Neural crest cell (in vitro differentiated cells): ENCODE data around the gene ETV1. TPM values are rescaled to one million over a fixed set of nuclear protein-coding genes. Genes with fewer than 3 reads are reported as not detected.

Source experiments
- DNase-seq: peaks from one replicate; pipeline ENCODE4 v3.0.0; 2021; ENCODE audit warnings: low read depth, mixed read lengths, low spot score
- H3K27ac Mint-ChIP-seq: one replicate; pipeline ENCODE4 v1.8.0; 2021; ENCODE audit warnings: mild to moderate bottlenecking, mixed read lengths; ENCODE audit not compliant: unreplicated experiment
- H3K27me3 Mint-ChIP-seq: 2 replicates; pipeline ENCODE4 v1.8.0; 2021; ENCODE audit warnings: low read depth, mild to moderate bottlenecking, mixed read lengths
- H3K36me3 Mint-ChIP-seq: 2 replicates; pipeline ENCODE4 v1.8.0; 2021; ENCODE audit warnings: low read depth, mild to moderate bottlenecking, mixed read lengths
- H3K4me1 Mint-ChIP-seq: 2 replicates; pipeline ENCODE4 v1.8.0; 2021; ENCODE audit warnings: mixed read lengths
- H3K4me3 Mint-ChIP-seq: one replicate; pipeline ENCODE4 v1.8.0; 2021; ENCODE audit warnings: mild to moderate bottlenecking, mixed read lengths
- H3K9me3 Mint-ChIP-seq: 2 replicates; pipeline ENCODE4 v1.8.0; 2021; ENCODE audit warnings: mixed read lengths
- total RNA-seq: library from RNA; stranded (reverse); gene quantifications from 2 replicates; pipeline ENCODE4 v1.2.1, GENCODE V29; 2021
- TF ChIP-seq, protein P1 (sequence below): fragments of 200-600 bp; sonication (generic); conservative IDR thresholded peaks from 2 replicates; pipeline ENCODE4 v1.5.0; 2021; ENCODE audit warnings: antibody characterized with exemption, mild to moderate bottlenecking

Gene ETV1
- total RNA-seq, 1 donor from 2014 or later, result 89.4 TPM

DNA sequence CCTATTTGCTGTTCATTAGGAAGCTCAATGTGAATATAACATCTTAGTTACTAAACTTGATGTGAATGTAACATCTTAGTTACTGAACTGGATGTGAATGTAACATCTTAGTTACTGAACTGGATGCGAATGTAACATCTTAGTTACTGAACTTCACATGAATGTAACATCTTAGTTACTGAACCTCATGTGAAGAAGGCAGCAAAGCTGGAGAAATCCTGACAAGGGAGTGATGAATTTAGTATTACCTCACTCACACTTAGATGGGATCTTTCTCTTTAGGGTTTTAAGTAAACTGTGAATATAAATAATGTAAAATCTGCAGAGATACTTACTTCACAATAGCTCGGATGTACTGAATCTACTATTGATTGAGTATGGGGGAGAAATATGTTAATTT lies 73.6 kb downstream of the ETV1 start:
- DNase-seq, result no peak
- TF ChIP-seq, protein P1, sequence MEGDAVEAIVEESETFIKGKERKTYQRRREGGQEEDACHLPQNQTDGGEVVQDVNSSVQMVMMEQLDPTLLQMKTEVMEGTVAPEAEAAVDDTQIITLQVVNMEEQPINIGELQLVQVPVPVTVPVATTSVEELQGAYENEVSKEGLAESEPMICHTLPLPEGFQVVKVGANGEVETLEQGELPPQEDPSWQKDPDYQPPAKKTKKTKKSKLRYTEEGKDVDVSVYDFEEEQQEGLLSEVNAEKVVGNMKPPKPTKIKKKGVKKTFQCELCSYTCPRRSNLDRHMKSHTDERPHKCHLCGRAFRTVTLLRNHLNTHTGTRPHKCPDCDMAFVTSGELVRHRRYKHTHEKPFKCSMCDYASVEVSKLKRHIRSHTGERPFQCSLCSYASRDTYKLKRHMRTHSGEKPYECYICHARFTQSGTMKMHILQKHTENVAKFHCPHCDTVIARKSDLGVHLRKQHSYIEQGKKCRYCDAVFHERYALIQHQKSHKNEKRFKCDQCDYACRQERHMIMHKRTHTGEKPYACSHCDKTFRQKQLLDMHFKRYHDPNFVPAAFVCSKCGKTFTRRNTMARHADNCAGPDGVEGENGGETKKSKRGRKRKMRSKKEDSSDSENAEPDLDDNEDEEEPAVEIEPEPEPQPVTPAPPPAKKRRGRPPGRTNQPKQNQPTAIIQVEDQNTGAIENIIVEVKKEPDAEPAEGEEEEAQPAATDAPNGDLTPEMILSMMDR, result no peak
- H3K36me3 Mint-ChIP-seq, result peaks cover 14% of the 10 kb centered on the region

DNA sequence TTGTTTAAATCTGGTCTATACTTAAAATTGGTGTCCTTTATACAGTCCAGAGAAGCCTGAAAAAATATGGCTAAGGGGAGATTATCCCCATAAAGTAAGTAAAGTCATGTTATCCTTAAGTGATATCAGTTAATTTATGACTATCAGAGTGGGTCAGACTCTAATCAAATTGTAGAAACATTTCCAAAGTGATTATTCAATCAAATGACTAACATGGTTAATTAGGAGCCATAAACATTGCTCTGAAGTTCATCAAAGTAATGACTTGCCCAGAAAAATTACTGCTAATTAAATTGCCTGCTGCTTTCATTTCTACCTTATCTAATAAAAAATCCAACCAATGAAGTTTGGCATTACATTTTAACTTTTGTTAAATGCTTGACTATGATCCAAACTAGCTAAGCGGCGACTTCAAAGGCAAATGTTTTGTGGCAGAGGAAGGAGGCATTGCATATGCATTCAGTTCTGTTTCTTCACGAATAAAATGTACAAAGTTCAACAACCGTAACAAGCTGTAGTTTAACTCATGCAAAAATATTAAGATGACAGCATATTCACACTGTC lies 76.7 kb downstream of the ETV1 start:
- Mint-ChIP-seq H3K36me3 (peaks cover 9% of the 10 kb centered on the region), H3K4me3 (no peak overlapping the region), H3K27me3 (no peaks in the 10 kb centered on the region), H3K4me1 (peaks cover 30% of the 10 kb centered on the region), H3K27ac (no peak overlapping the region), H3K9me3 (no peaks in the 10 kb centered on the region)
- TF ChIP-seq, protein P1, result no peak
- DNase-seq, result no peak

More for the DNA sequence above, 73.6 kb downstream of the ETV1 start:
- no peaks in the 10 kb centered on the region for H3K9me3 Mint-ChIP-seq
- H3K4me3 Mint-ChIP-seq, result no peak overlapping the region
- H3K4me1 Mint-ChIP-seq, result peaks cover 40% of the 10 kb centered on the region
- H3K27ac Mint-ChIP-seq, result no peak overlapping the region
- H3K27me3 Mint-ChIP-seq, result no peaks in the 10 kb centered on the region

DNA sequence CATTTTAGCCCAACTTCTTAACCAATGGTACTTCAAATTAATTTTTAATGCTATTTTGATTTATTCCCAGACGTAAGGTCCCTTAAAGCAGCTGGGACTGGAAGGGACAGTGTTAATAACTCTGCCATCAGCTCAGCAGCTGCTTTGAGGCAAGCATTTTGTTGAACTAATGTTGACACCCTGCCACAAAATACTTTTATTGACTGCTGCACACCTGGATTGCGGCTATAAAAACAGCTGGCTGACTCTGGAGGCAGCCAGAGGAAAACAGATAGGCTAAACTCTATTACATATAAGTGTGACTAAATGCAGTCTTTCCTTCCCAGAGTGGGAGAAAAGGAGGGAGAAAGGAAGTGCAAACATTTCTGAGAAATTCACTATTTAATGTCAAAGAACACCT lies 77.6 kb downstream of the ETV1 start:
- no peak for DNase-seq
- Mint-ChIP-seq H3K9me3 (no peaks in the 10 kb centered on the region), H3K36me3 (peaks cover 12% of the 10 kb centered on the region), H3K4me1 (peaks cover 30% of the 10 kb centered on the region), H3K27me3 (no peaks in the 10 kb centered on the region), H3K27ac (no peak overlapping the region), H3K4me3 (no peak overlapping the region)
- TF ChIP-seq, protein P1, result no peak

DNA sequence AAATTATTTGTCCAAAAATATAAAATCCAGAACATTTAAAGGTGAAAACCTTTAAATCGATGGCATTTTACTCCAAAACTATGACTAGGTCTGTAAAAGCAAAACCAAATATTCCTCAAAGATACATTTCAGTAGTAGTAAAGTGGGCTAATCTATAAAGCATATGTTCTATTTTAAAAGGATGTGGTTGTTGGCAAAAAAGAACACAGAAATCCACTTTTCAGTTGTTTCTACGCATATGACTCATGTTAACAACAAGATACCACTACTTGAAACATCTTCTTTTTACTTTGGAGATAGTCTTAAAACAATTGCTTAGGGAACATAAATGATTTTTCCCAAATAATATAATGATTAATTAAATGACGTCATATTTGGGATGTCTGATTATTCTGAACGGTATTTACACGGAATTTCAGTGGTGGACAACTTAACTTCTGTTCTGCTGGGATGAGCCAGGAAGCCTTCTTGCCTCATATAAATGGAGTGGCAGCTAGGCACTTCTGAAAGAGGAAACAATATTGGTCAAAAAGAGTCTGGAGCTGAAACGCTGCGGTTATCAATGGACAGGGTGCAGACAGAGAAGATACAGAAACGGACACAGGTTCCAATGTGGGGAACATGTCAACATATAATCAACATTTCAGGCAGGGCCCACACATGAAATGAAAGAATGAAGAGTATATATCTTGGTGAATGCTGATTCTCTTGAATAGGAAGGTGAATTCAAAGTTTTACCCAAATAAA lies 78.5 kb downstream of the ETV1 start:
- TF ChIP-seq, protein P1, result no peak
- Mint-ChIP-seq H3K27ac (no peak overlapping the region), H3K4me3 (no peak overlapping the region), H3K9me3 (no peaks in the 10 kb centered on the region), H3K36me3 (peaks cover 12% of the 10 kb centered on the region), H3K27me3 (no peaks in the 10 kb centered on the region), H3K4me1 (peaks cover 30% of the 10 kb centered on the region)
- no peak for DNase-seq

DNA sequence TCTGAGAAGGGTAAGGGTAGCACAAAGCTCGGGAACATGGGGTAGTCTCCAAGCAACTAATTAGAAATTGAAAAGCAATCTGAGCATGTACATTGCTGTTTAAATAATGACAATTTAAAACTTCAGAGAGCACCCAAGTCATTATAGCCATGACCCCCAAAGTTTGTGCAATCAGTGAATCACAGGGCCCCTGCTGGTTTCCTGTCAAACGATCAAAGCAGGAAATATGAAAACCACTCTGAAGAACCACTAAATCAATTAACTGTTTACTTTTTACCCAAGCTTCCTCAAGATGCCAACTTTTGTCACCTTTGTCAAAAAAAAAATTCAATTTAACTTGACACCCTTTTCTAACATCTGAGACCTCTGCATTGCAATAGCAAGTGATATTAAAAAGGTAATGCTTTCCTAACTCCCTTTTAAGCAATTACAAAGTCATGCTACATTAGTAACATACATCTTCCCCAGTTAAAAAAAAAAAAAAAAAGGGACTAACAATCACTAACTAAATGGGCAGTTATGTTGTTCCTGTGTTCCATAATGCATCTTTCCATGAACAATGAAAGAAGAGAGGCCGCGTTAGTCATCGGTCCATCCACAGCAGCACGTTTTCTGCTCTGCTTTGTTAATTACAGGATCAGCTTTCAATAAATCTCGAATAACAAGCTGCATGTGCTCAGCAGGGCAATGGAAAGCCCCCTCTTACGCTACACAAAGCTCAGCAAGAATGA lies 80.6 kb downstream of the ETV1 start:
- H3K4me1 Mint-ChIP-seq, result peaks cover 19% of the 10 kb centered on the region
- no peak overlapping the region for H3K27ac Mint-ChIP-seq
- no peak for DNase-seq
- H3K9me3 Mint-ChIP-seq, result no peaks in the 10 kb centered on the region
- TF ChIP-seq, protein P1, result no peak
- H3K4me3 Mint-ChIP-seq, result no peak overlapping the region
- H3K36me3 Mint-ChIP-seq, result peaks cover 28% of the 10 kb centered on the region
- no peaks in the 10 kb centered on the region for H3K27me3 Mint-ChIP-seq
